ENCODE data around the gene BLZF1. TPM values are rescaled to one million over a fixed set of nuclear protein-coding genes. Genes with fewer than 3 reads are reported as not detected.

The BLZF1 gene
- total and polyA plus RNA-seq, 10 of the 15 experiments (the other 5 are each of a cell fraction or from before 2014, with no cell fraction given): 5.1 to 11.9 (median 9.0) TPM

- peak; percentile 27; the same call in 1 of the 2 replicates for TF ChIP-seq TCF12 (IDR thresholded peaks at IDR 0.05; ENCODE audit: low read depth, low read length)
- TF ChIP-seq TAF1 (IDR thresholded peaks at IDR 0.05; ENCODE audit: borderline replicate concordance, low read depth, low read length): peak; percentile 41; the same call in 1 of the 2 replicates
- peak; percentile 25; the same call in 1 of the 2 replicates for TF ChIP-seq TARDBP (IDR thresholded peaks at IDR 0.05; ENCODE audit: borderline replicate concordance)
- no peak for TF ChIP-seq FOXK2 (IDR thresholded peaks at IDR 0.05)
- peak; percentile 60; the same call in 1 of the 2 replicates for TF ChIP-seq NFIC (IDR thresholded peaks at IDR 0.05; ENCODE audit: low read depth, low read length)
- peak in 1 of 2 experiments; percentile 64; a peak in 2 of 3 replicates for TF ChIP-seq EGR1 (IDR thresholded peaks at IDR 0.05; ENCODE audit: borderline replicate concordance in 1 of 2, low read depth in 2 of 2, low read length in 2 of 2)
- TF ChIP-seq ATF2 (IDR thresholded peaks at IDR 0.05; ENCODE audit: low read length): no peak
- TF ChIP-seq ATF7 (IDR thresholded peaks at IDR 0.05; ENCODE audit: low read depth): peak; percentile 86
- peak; percentile 85 for TF ChIP-seq YY1 (IDR thresholded peaks at IDR 0.05; ENCODE audit: low read depth, low read length)
- no peak for TF ChIP-seq STAT1 (conservative IDR thresholded peaks at IDR 0.05)
- TF ChIP-seq TCF3 (IDR thresholded peaks at IDR 0.05; ENCODE audit: borderline replicate concordance, insufficient read depth, low read depth, low read length): peak; percentile 45; the same call in 1 of the 2 replicates
- 0 out of 2 replicates have a peak, but pooled peaks have one; percentile 64 for TF ChIP-seq NBN (IDR thresholded peaks at IDR 0.05)
- peak; percentile 49 for TF ChIP-seq PBX3 (IDR thresholded peaks at IDR 0.05; ENCODE audit: insufficient replicate concordance, low read depth, low read length)
- TF ChIP-seq NFYA (IDR thresholded peaks at IDR 0.05; ENCODE audit: borderline replicate concordance, low read depth, low read length): no peak
- peak; percentile 99 for TF ChIP-seq NR2C1 (IDR thresholded peaks at IDR 0.05)
- peak; percentile 97 for TF ChIP-seq BMI1 (IDR thresholded peaks at IDR 0.05; ENCODE audit: borderline replicate concordance)
- TF ChIP-seq POLR2AphosphoS2 (IDR thresholded peaks at IDR 0.05; ENCODE audit: low read depth, low read length): 0 out of 2 replicates have a peak, but pooled peaks have one; percentile 63
- TF ChIP-seq RAD21 (IDR thresholded peaks at IDR 0.05; ENCODE audit: insufficient read depth, low read depth, low read length): no peak
- TF ChIP-seq SMAD5 (IDR thresholded peaks at IDR 0.05; ENCODE audit: low read depth): no peak
- TF ChIP-seq, protein P1, sequence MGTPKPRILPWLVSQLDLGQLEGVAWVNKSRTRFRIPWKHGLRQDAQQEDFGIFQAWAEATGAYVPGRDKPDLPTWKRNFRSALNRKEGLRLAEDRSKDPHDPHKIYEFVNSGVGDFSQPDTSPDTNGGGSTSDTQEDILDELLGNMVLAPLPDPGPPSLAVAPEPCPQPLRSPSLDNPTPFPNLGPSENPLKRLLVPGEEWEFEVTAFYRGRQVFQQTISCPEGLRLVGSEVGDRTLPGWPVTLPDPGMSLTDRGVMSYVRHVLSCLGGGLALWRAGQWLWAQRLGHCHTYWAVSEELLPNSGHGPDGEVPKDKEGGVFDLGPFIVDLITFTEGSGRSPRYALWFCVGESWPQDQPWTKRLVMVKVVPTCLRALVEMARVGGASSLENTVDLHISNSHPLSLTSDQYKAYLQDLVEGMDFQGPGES (IDR thresholded peaks at IDR 0.05): 0 out of 2 replicates have a peak, but pooled peaks have one; percentile 9
- peak; percentile 34 for TF ChIP-seq SIX5 (IDR thresholded peaks at IDR 0.05; ENCODE audit: low read depth, low read length, severe bottlenecking)
- 0 out of 2 replicates have a peak, but pooled peaks have one; percentile 16 for TF ChIP-seq SPI1 (IDR thresholded peaks at IDR 0.05; ENCODE audit: borderline replicate concordance, insufficient read depth, low read depth, low read length)
- no peak for TF ChIP-seq KLF5 (IDR thresholded peaks at IDR 0.05; ENCODE audit: partially characterized antibody)
- no peak for TF ChIP-seq SUZ12 (IDR thresholded peaks at IDR 0.05; ENCODE audit: unreplicated experiment)
- peak; percentile 77 for TF ChIP-seq IRF4 (IDR thresholded peaks at IDR 0.05; ENCODE audit: low read depth, low read length)
- peak; percentile 36; the same call in 1 of the 2 replicates for TF ChIP-seq CHD2 (IDR thresholded peaks at IDR 0.05; ENCODE audit: borderline replicate concordance, low read depth, low read length)
Measured at GRCh38 chr1:169367686-169368405, at the start of gene BLZF1, which contains the start of gene NME7 (continued).

Measured in GM12878 (cell line).